ENCODE results near the gene GATAD2A.
A peak's percentile ranks its signal among the peaks of the same experiment; 100 is the strongest.

GATAD2A gene

GRCh38 chr19:19514881-19515641 is 109.6 kb downstream of the GATAD2A start, which contains the start of gene TSSK6:
Gene TSSK6 (minus strand): TSS chr19:19515548. CDS start chr19:19515427, 121 bp downstream.
- DNase-seq, result no peak

- peak; percentile 89 for DNase-seq
Measured at GRCh38 chr19:19515642-19516519, 110.4 kb downstream of the GATAD2A start, which contains the start of gene NDUFA13. Gene NDUFA13 (plus strand): TSS chr19:19516225. CDS start chr19:19516239, 14 bp downstream.

- DNase-seq, result no peak
Measured at GRCh38 chr19:19517235-19517619, 111.8 kb downstream of the GATAD2A start.

- no peak for DNase-seq
Measured at GRCh38 chr19:19520989-19521388, 115.5 kb downstream of the GATAD2A start.

GRCh38 chr19:19523177-19523576 is 117.7 kb downstream of the GATAD2A start:
- no peak for DNase-seq

- no peak for DNase-seq
Measured at GRCh38 chr19:19524053-19524452, 118.6 kb downstream of the GATAD2A start.

GRCh38 chr19:19525611-19526380 is 120.3 kb downstream of the GATAD2A start:
- DNase-seq, result no peak

- DNase-seq, result no peak
Measured at GRCh38 chr19:19526581-19527370, 121.3 kb downstream of the GATAD2A start.

GRCh38 chr19:19527371-19527656 is 121.8 kb downstream of the GATAD2A start:
- DNase-seq, result no peak

GRCh38 chr19:19527674-19528625 is 122.5 kb downstream of the GATAD2A start:
- no peak for DNase-seq

- no peak for DNase-seq
Measured at GRCh38 chr19:19528721-19529490, 123.4 kb downstream of the GATAD2A start, which contains the start of gene YJEFN3. Gene YJEFN3 (plus strand): TSS chr19:19528911. CDS start chr19:19528933, 22 bp downstream.

- DNase-seq, result no peak
Measured at GRCh38 chr19:19529783-19530422, 124.4 kb downstream of the GATAD2A start.

- DNase-seq, result no peak
Measured at GRCh38 chr19:19530423-19530804, 124.9 kb downstream of the GATAD2A start.

GRCh38 chr19:19530889-19531288 is 125.4 kb downstream of the GATAD2A start:
- DNase-seq, result no peak

- DNase-seq, result no peak
Measured at GRCh38 chr19:19531951-19532805, 126.7 kb downstream of the GATAD2A start.

GRCh38 chr19:19532806-19533701 is 127.6 kb downstream of the GATAD2A start:
- DNase-seq, result no peak

GRCh38 chr19:19533841-19534240 is 128.4 kb downstream of the GATAD2A start:
- DNase-seq, result no peak

All from kidney glomerular epithelial cell (primary cell).